HG03135 (cell line): ENCODE measurements around the gene LPCAT1.

Experiments used
- ATAC-seq: cut with Tn5 transposase; IDR thresholded peaks from one replicate; pipeline ENCODE4 v1.9.1; 2021; ENCODE audit warnings: mild to moderate bottlenecking, moderate library complexity; ENCODE audit not compliant: unreplicated experiment

Gene LPCAT1

DNA sequence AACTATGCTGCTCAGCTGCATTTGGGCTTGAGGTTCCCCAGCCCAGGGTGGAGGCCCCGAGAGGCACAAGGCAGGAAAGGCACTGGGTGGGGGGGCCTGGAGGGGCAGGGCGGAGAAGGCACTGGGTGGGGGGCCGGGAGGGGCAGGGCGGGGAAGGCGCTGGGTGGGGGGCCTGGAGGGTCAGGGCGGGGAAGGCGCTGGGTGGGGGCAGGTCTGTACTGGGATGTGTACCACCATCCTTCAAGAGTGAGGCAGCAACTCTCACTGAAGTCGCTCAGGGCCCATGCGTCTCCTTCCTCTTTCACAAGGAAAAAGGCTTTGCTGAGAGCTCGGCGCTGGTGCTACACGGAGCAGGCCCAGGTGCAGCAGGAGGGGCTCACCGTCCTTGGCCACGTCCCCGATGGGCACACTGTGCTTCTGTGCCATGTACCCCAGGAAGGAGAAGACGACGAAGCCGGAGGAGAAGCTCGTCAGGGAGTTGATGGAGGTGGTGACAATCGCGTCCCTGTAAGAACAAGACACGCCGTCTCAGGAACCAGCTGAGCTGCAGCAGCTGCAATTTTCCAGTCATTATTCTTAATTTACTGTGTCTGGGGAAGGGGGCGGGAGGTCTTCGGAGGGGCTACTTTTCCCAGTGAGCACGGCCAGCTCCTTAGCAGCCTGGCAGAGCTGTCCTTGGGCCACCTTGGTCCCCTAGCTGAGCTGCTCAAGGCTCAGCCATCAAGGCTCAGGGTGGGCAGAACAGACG, 109.3 kb downstream of the LPCAT1 start:
- ATAC-seq, result no peak

DNA sequence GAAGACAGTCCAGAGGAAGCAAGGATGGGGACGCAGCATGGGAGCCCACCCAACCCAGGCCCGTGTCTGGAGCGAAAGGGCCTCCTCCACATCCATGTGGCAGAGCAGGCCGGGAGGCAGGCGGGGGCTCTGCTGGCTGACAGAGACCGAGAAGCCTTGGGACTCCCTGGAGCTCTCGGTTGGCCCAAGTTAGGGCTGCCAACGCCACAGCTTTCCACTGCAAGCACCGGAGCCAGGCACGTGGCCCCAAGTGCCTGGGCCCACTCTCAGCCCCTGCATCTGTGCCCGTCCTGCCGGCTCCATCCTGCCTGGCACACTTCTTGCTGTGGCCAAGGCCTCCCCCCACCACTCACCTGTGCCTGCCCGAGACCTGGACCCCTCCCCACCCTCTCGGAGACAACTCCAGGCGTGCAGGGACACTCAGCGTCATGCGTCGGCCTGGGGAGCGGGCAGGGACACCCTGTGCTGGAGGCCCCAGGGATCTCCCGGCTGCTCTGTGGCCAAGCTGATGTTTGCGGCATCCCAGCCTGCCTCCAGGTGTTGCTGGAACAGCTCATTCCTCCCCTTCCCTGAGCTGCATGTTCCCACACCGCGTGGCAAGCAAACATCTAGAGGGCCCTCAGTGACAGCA, 110.0 kb downstream of the LPCAT1 start:
- no peak for ATAC-seq

DNA sequence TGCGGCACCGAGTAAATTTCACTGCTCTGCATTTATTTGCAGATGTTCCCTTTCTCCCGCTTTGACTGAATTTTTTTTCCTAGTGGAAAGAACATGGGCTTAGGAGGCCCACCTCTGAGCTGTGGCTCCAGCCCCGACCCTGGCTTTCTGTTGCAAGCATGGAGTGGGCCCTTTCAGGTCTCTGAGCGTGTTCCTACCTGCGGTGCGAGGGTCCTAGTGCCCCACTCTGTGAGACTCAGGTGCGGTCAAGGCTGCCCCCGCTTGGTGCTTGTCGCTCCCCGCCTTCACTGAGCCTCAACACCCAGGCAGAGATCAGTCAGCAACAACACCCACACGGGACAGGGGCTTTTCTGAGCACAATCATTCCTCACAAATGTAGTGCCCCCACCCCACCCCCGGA, 110.5 kb downstream of the LPCAT1 start:
- ATAC-seq, result no peak

DNA sequence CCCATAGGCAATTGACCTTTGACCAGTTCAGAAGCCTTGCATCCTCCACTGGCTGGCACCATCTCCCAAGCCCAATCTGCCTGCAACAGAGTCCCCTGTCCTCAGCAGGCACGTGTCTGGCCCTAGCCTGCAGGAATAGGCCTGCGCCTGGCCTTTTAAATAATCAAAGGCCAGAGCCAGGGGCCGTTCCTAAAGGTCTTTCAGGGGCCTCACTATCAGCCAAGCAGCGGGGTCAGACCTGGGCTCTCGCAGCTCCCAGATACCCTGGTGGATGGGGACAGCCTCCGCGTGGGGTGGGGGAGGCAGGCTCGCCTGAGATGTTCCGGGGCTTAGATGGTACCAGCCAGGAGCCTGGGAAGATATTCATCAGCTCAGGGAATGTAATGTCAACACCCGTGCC, 111.1 kb downstream of the LPCAT1 start:
- no peak for ATAC-seq

DNA sequence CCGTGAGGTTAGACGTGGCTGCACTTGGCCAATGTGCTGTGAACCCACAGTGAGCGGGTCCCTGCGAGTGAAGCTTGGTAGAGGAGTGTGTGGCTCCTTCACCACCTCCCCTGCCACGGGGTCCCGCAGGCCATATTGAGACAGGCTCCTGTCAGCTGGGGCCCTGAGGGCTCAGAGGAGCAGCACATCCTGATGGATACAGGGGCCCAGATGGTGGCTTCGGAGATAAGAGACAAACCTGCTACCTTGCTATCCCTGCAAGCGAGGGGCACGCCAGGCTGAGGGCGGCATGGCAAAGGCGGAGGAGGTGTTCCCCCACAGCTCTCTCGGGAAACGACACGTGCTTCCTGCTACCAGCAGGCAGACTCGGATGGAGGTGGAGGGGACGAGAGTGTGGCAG, 111.6 kb downstream of the LPCAT1 start:
- no peak for ATAC-seq
